Keratinocyte (primary cell): Measurements from ENCODE around the gene DNTTIP2. TPM values are rescaled to one million over a fixed set of nuclear protein-coding genes. Genes with fewer than 3 reads are reported as not detected.

Experiments
- DNase-seq: peaks from one replicate; pipeline ENCODE4 v3.0.0-alpha.2; 2011; ENCODE audit warnings: low read depth, missing footprints, low spot score
- FAIRE-seq: peaks from 2 replicates; lab custom pipeline; 2011; peaks lifted over from hg19 to GRCh38; lab: Jason Lieb, UNC
- H2AFZ ChIP-seq: 2 replicates; pipeline ENCODE4 v1.6.0; 2012; ENCODE audit warnings: low read length, control low read depth, inconsistent platforms; ENCODE audit not compliant: control insufficient read depth
- H3K27ac ChIP-seq: 2 replicates; pipeline ENCODE4 v1.5.1; 2011; ENCODE audit warnings: low read length; ENCODE audit not compliant: control insufficient read depth, insufficient read depth
- H3K27me3 ChIP-seq: 3 replicates; pipeline ENCODE4 v1.6.0; 2011; ENCODE audit warnings: low read length; ENCODE audit not compliant: control insufficient read depth, insufficient read depth; ENCODE audit errors: extremely low read depth
- H3K36me3 ChIP-seq, 2 experiments: 2 replicates in 1 of 2; 3 replicates in 1 of 2; pipeline ENCODE4 v1.5.1; 2011; ENCODE audit warnings: low read length in 2 of 2, mild to moderate bottlenecking in 1 of 2; ENCODE audit not compliant: control insufficient read depth in 2 of 2, insufficient read depth in 2 of 2; ENCODE audit errors: extremely low read depth in 1 of 2
- H3K4me1 ChIP-seq: 3 replicates; pipeline ENCODE4 v1.5.1; 2011; ENCODE audit warnings: low read length; ENCODE audit not compliant: control insufficient read depth, insufficient read depth; ENCODE audit errors: extremely low read depth
- H3K4me2 ChIP-seq: 3 replicates; pipeline ENCODE4 v1.6.0; 2011; ENCODE audit warnings: low read depth, low read length; ENCODE audit not compliant: control insufficient read depth, insufficient read depth; ENCODE audit errors: extremely low read depth
- H3K4me3 ChIP-seq, 3 experiments: fragments of 200-600 bp in 1 of 3; sonication (generic) in 1 of 3; 2 replicates in 2 of 3; 3 replicates in 1 of 3; pipeline ENCODE4 v1.5.1; 2011 to 2016; ENCODE audit warnings: low read length in 3 of 3, mild to moderate bottlenecking in 3 of 3, control low read depth in 2 of 3, inconsistent platforms in 1 of 3, low read depth in 1 of 3, mixed read lengths in 1 of 3, mixed run types in 1 of 3, moderate library complexity in 1 of 3; ENCODE audit not compliant: control insufficient read depth in 2 of 3, insufficient read depth in 2 of 3; ENCODE audit errors: extremely low read depth in 1 of 3
- H3K79me2 ChIP-seq: 2 replicates; pipeline ENCODE4 v1.6.0; 2012; ENCODE audit warnings: low read length; ENCODE audit not compliant: control insufficient read depth, insufficient read depth
- H3K9ac ChIP-seq: 3 replicates; pipeline ENCODE4 v1.6.0; 2011; ENCODE audit warnings: low read length; ENCODE audit not compliant: control insufficient read depth, insufficient read depth; ENCODE audit errors: extremely low read depth
- H3K9me1 ChIP-seq: 3 replicates; pipeline ENCODE4 v1.6.0; 2011; ENCODE audit warnings: low read length; ENCODE audit not compliant: control insufficient read depth, insufficient read depth; ENCODE audit errors: extremely low read depth
- H3K9me3 ChIP-seq: 2 replicates; pipeline ENCODE4 v1.5.1; 2012; ENCODE audit warnings: low read depth, low read length; ENCODE audit not compliant: control insufficient read depth
- H4K20me1 ChIP-seq: 3 replicates; pipeline ENCODE4 v1.6.0; 2011; ENCODE audit warnings: low read length; ENCODE audit not compliant: control insufficient read depth, insufficient read depth; ENCODE audit errors: extremely low read depth
- CTCF ChIP-seq, 3 experiments: IDR thresholded peaks in 1 of 3; conservative IDR thresholded peaks in 1 of 3; optimal IDR thresholded peaks in 1 of 3; 2 replicates in 2 of 3; 3 replicates in 1 of 3; pipeline versions ENCODE3 to v1.5.1; 2011; ENCODE audit warnings: low read length in 3 of 3, mild to moderate bottlenecking in 3 of 3, moderate library complexity in 2 of 3, control low read depth in 1 of 3, inconsistent platforms in 1 of 3; ENCODE audit not compliant: insufficient read depth in 2 of 3; ENCODE audit errors: extremely low read depth in 1 of 3
- EZH2 ChIP-seq: IDR thresholded peaks from one replicate; pipeline ENCODE4 v1.6.1; 2012; ENCODE audit warnings: inconsistent platforms, mild to moderate bottlenecking, low read length, moderate library complexity
- dilution Hi-C: fragments of 300-500 bp; cut with MboI; formaldehyde crosslinking; loops from one replicate; pipeline ENCODE4 v1.7.0; 2020; ENCODE audit warnings: low sequenced_read_pairs; ENCODE audit not compliant: extremely low pct_ligation_motif_present
- polyA plus RNA-seq, 5 experiments: library from polyadenylated mRNA; depleted of rRNA in 3 of 5; stranded (reverse) in 3 of 5; stranded (forward) in 1 of 5; unstranded in 1 of 5; fragments of >200 nt; gene quantifications; 1 replicate in 1 of 5; 2 replicates in 3 of 5; 3 replicates in 1 of 5; pipeline versions ENCODE4 v1.2.1 to v1.2.3, GENCODE V29; 2011 to 2012; ENCODE audit warnings: missing spikeins in 2 of 5, low read depth in 1 of 5, low replicate concordance in 1 of 5

Gene DNTTIP2
- polyA plus RNA-seq, 1 donor (not counting 4 experiments of a cell fraction or from before 2014, with no cell fraction given), result 46.2 TPM

DNA sequence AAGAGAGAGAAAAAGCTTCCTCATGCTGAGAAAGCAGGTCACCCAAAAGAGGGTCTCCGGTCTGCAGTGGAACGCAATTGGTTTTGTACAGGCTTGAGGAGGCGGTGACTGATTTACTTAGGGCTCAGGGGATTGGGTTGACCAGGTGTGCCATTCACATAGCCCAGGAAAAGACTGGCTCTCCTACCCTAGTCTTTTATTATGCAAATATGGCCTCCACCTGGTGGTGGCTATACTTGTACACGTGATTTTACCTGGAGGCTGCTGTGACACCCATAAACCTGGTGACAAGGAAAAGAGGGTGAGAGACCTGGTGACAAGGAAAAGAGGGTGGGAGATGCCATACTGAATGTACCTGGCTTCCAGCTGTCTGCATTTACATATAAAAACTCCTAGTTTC lies 49.9 kb downstream of the DNTTIP2 start:
- no peak for DNase-seq
- H3K79me2 ChIP-seq, result no peaks in the 10 kb centered on the region
- no peaks in the 10 kb centered on the region for H3K27me3 ChIP-seq
- no peak overlapping the region for H3K27ac ChIP-seq
- H3K9me1 ChIP-seq, result no peaks in the 10 kb centered on the region
- no peak for TF ChIP-seq EZH2
- no peak for TF ChIP-seq CTCF (optimal IDR thresholded peaks at IDR 0.05 in 1 of 3, IDR thresholded peaks at IDR 0.05 in 1 of 3, conservative IDR thresholded peaks at IDR 0.05 in 1 of 3; ENCODE audit: extremely low read depth in 1 of 3, insufficient read depth in 2 of 3, low read length in 3 of 3)
- H2AFZ ChIP-seq, result no peak overlapping the region
- H3K4me3 ChIP-seq, result no peak overlapping the region
- FAIRE-seq, result no peak
- H3K4me2 ChIP-seq, result no peak overlapping the region
- dilution Hi-C loops, result no loop called here
- no peaks in the 10 kb centered on the region for H3K36me3 ChIP-seq
- no peak overlapping the region for H3K9ac ChIP-seq
- no peaks in the 10 kb centered on the region for H3K9me3 ChIP-seq
- no peaks in the 10 kb centered on the region for H4K20me1 ChIP-seq
- peaks cover 16% of the 10 kb centered on the region for H3K4me1 ChIP-seq

DNA sequence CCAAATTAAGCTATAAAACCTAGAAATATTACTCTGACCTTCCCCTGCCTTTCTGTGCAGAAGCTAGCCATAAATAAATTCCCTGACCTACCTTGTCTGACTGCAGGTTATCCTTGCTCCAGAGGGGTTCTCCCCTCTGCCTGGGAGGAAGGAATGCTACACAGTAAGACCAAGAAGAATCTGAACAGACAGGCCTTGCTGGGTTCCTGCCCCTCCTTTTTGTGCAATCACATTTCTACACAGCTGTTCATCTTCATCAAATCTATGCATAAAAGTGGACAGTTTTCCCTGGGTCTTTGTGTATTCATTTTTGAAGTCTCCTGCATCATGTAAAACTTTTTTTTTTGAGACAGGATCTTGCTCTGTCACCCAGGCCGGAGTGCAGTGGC lies 50.6 kb downstream of the DNTTIP2 start:
- no peak for TF ChIP-seq EZH2
- TF ChIP-seq CTCF (optimal IDR thresholded peaks at IDR 0.05 in 1 of 3, IDR thresholded peaks at IDR 0.05 in 1 of 3, conservative IDR thresholded peaks at IDR 0.05 in 1 of 3; ENCODE audit: extremely low read depth in 1 of 3, insufficient read depth in 2 of 3, low read length in 3 of 3), result no peak
- Histone ChIP-seq H4K20me1 (no peaks in the 10 kb centered on the region), H3K36me3 (no peaks in the 10 kb centered on the region), H3K9ac (no peak overlapping the region), H2AFZ (no peak overlapping the region), H3K9me1 (no peaks in the 10 kb centered on the region), H3K27ac (no peak overlapping the region), H3K4me3 (no peak overlapping the region), H3K27me3 (no peaks in the 10 kb centered on the region), H3K4me2 (peak overlapping the region; percentile 33), H3K79me2 (no peaks in the 10 kb centered on the region), H3K4me1 (peaks cover 16% of the 10 kb centered on the region), H3K9me3 (no peaks in the 10 kb centered on the region)
- dilution Hi-C loops, result no loop called here
- DNase-seq, result no peak
- FAIRE-seq, result peak; percentile 44
